HepG2 (cell line): ENCODE results near the gene GRID1. TPM values are rescaled to one million over a fixed set of nuclear protein-coding genes. Genes with fewer than 3 reads are reported as not detected.

Source experiments
- ATAC-seq: fragments of 200-7000 bp; cut with Tn5 transposase; 3 replicates; pipeline ENCODE4 v1.9.1; 2020; ENCODE audit warnings: mild to moderate bottlenecking, moderate library complexity
- BruUV-seq: library from RNA; stranded (reverse); fragments of 400-500 nt; replicated peaks from 2 replicates; lab custom pipeline; 2021; lab: Mats Ljungman, UMichigan
- CTCF ChIA-PET: fragments of 300-600 bp; formaldehyde crosslinking; extraction: SDS; loops from one replicate; lab custom pipeline; 2021; ENCODE audit warnings: low total read pairs, inconsistent platforms, low intra/inter-chr PET ratio; lab: Yijun Ruan, JAX
- POLR2A ChIA-PET: fragments of 350-600 bp; sonication (Branson Sonifier 250); formaldehyde crosslinking; loops from one replicate; lab custom pipeline; 2020; ENCODE audit warnings: antibody characterized with exemption, inconsistent platforms; lab: Yijun Ruan, JAX
- DNase-seq: peaks from one replicate; pipeline ENCODE4 v3.0.0-alpha.2; 2015; ENCODE audit warnings: low spot score
- FAIRE-seq: peaks from 3 replicates; lab custom pipeline; 2011; peaks lifted over from hg19 to GRCh38; lab: Jason Lieb, UNC
- H2AFZ ChIP-seq: one replicate; pipeline ENCODE4 v1.6.1; 2011; ENCODE audit warnings: low read length, inconsistent platforms
- H3K27ac ChIP-seq: fragments of 300-600 bp; 3 replicates; pipeline ENCODE4 v1.8.0; 2011; ENCODE audit warnings: mixed run types, mild to moderate bottlenecking, mixed read lengths, low read length, inconsistent platforms; ENCODE audit not compliant: insufficient read depth; ENCODE audit errors: extremely low read length
- H3K27me3 ChIP-seq, 2 experiments: fragments of 200-600 bp in 1 of 2; 2 replicates in 1 of 2; 3 replicates in 1 of 2; pipeline versions ENCODE4 v1.6.0 to v1.8.0; 2011; ENCODE audit warnings: low read length in 2 of 2, mild to moderate bottlenecking in 2 of 2, moderate library complexity in 2 of 2, inconsistent platforms in 1 of 2; ENCODE audit not compliant: insufficient read depth in 2 of 2, control insufficient read depth in 1 of 2
- H3K36me3 ChIP-seq, 2 experiments: fragments of 200-600 bp in 1 of 2; replicated peaks in 1 of 2; 2 replicates in 1 of 2; 3 replicates in 1 of 2; pipeline versions ENCODE4 v1.5.1 to v1.8.0; 2011; ENCODE audit warnings: low read length in 2 of 2, inconsistent platforms in 1 of 2; ENCODE audit not compliant: insufficient read depth in 2 of 2, control insufficient read depth in 1 of 2
- H3K4me1 ChIP-seq: 2 replicates; pipeline ENCODE4 v1.5.1; 2012; ENCODE audit warnings: low read length, inconsistent platforms; ENCODE audit not compliant: insufficient read depth
- H3K4me2 ChIP-seq: 2 replicates; pipeline ENCODE4 v1.6.0; 2011; ENCODE audit warnings: low read depth, low read length, inconsistent platforms
- H3K4me3 ChIP-seq, 3 experiments: fragments of 200-600 bp in 1 of 3; sonication (generic), shearing (Covaris generic) in 1 of 3; replicated peaks in 1 of 3; 2 replicates each; pipeline ENCODE4 v1.5.1; 2011 to 2016; ENCODE audit warnings: low read length in 3 of 3, inconsistent platforms in 2 of 3, low read depth in 2 of 3, mild to moderate bottlenecking in 2 of 3, control low read depth in 1 of 3, mixed read lengths in 1 of 3; ENCODE audit not compliant: insufficient read depth in 1 of 3
- H3K79me2 ChIP-seq: one replicate; pipeline ENCODE4 v1.6.1; 2011; ENCODE audit warnings: low read length, inconsistent platforms; ENCODE audit not compliant: insufficient read depth
- H3K9ac ChIP-seq: 2 replicates; pipeline ENCODE4 v1.6.0; 2011; ENCODE audit warnings: mild to moderate bottlenecking, low read depth, low read length, inconsistent platforms; ENCODE audit not compliant: insufficient read depth
- H3K9me3 ChIP-seq: 2 replicates; pipeline ENCODE4 v1.5.1; 2012; ENCODE audit warnings: mild to moderate bottlenecking, low read length
- H4K20me1 ChIP-seq: 2 replicates; pipeline ENCODE4 v1.6.0; 2011; ENCODE audit warnings: inconsistent platforms, mild to moderate bottlenecking, low read length, moderate library complexity; ENCODE audit not compliant: insufficient read depth
- CENPX ChIP-seq: sonication (generic); formaldehyde crosslinking; IDR thresholded peaks from 2 replicates; pipeline ENCODE4 v1.9.0; 2021; ENCODE audit warnings: mild to moderate bottlenecking, missing genetic modification reagents, moderate library complexity
- CREB1 ChIP-seq, 2 experiments: fragments of 450-650 bp in 1 of 2; IDR thresholded peaks; 2 replicates each; pipeline ENCODE4 v1.6.1; 2016 to 2017; ENCODE audit warnings: control low read depth in 1 of 2, mild to moderate bottlenecking in 1 of 2, missing compliant biosample characterization in 1 of 2, missing genetic modification characterization in 1 of 2
- MAFF ChIP-seq: IDR thresholded peaks from 2 replicates; pipeline ENCODE4 v1.6.1; 2011; ENCODE audit warnings: low read depth, low read length, improper control_type of control experiment
- MAFK ChIP-seq, 2 experiments: IDR thresholded peaks in 1 of 2; conservative IDR thresholded peaks in 1 of 2; 2 replicates each; pipeline ENCODE4 v1.6.1; 2011; ENCODE audit warnings: improper control_type of control experiment in 2 of 2, low read length in 2 of 2
- MYNN ChIP-seq: sonication (generic); formaldehyde crosslinking; IDR thresholded peaks from 2 replicates; pipeline ENCODE4 v1.4.0; 2020; ENCODE audit warnings: mild to moderate bottlenecking, low read depth, missing genetic modification reagents
- PHF5A ChIP-seq: IDR thresholded peaks from one replicate; pipeline ENCODE4 v1.6.1; 2018; ENCODE audit warnings: low read depth, missing genetic modification reagents; ENCODE audit not compliant: unreplicated experiment
- SP5 ChIP-seq: IDR thresholded peaks from 2 replicates; pipeline ENCODE4 v1.6.1; 2016; ENCODE audit warnings: low read depth, borderline replicate concordance
- TFE3 ChIP-seq: IDR thresholded peaks from 2 replicates; pipeline ENCODE4 v1.6.1; 2016
- WGBS: methylation state at CpG from one replicate; pipeline ENCODE4 v1.1.6; 2017; ENCODE audit warnings: low lambda C conversion rate; 5-methylcytosine and 5-hydroxymethylcytosine counted together
- in situ Hi-C: cut with HindIII; loops from 2 replicates; pipeline ENCODE4 v1.10.0; 2017; ENCODE audit warnings: low pct_unique_long_range_greater_than_20kb; ENCODE audit not compliant: extremely low pct_ligation_motif_present
- intact Hi-C: fragments of 100-400 bp; cut with micrococcal nuclease; formaldehyde crosslinking; loops from one replicate; pipeline ENCODE4 v1.10.0; 2022; ENCODE audit not compliant: unreplicated experiment
- polyA plus RNA-seq, 8 experiments: library from polyadenylated mRNA; depleted of rRNA in 3 of 8; stranded (reverse) in 7 of 8; unstranded in 1 of 8; fragments of >200 nt; fragmentation: Illumina TruSeq in 4 of 8; extraction: Trizol in 4 of 8; gene quantifications; 2 replicates each; pipeline versions ENCODE4 v1.2.1 to v1.2.3, GENCODE V29; 2011 to 2016; ENCODE audit warnings: low read depth in 4 of 8, missing spikeins in 1 of 8, mixed read lengths in 1 of 8; ENCODE audit not compliant: insufficient read depth in 1 of 8
- total RNA-seq, 5 experiments: library from RNA; depleted of rRNA; stranded (reverse); fragments of >200 nt; fragmentation: Illumina TruSeq; extraction: Trizol; gene quantifications; 2 replicates each; pipeline ENCODE4 v1.2.3, GENCODE V29; 2016; ENCODE audit warnings: low read depth in 1 of 5

Gene GRID1
- total and polyA plus RNA-seq, 2 of the 13 experiments (the other 11 are each of a cell fraction or from before 2014, with no cell fraction given): 0.05 TPM; not detected in 1

- ChIA-PET POLR2A (no interaction called here), CTCF (no interaction called here)
- Histone ChIP-seq H3K27me3 (no peaks in the 10 kb centered on the region), H2AFZ (no peak overlapping the region), H3K9ac (no peak overlapping the region), H3K36me3 (no peaks in the 10 kb centered on the region), H3K4me3 (no peak overlapping the region), H3K79me2 (no peaks in the 10 kb centered on the region), H3K9me3 (no peaks in the 10 kb centered on the region), H3K4me1 (no peaks in the 10 kb centered on the region), H3K4me2 (no peak overlapping the region), H3K27ac (no peak overlapping the region), H4K20me1 (no peaks in the 10 kb centered on the region)
- in situ Hi-C loops (no loop called here), intact Hi-C loops (no loop called here)
- ATAC-seq (no peak), FAIRE-seq (no peak), DNase-seq (no peak)
- WGBS: 1% methylated on average over 3 of the region's 3 CpGs
- no TSS peak for BruUV-seq
- no peak for TF ChIP-seq MYNN
- TF ChIP-seq MAFF: peak; percentile 64
- no peak for TF ChIP-seq SP5 (CRISPR knock-in tag)
- TF ChIP-seq CREB1 (IDR thresholded peaks at IDR 0.05): no peak
- no peak for TF ChIP-seq CREB1 (CRISPR knock-in tag; IDR thresholded peaks at IDR 0.05)
- no peak for TF ChIP-seq PHF5A (CRISPR knock-in tag)
- TF ChIP-seq MAFK (conservative IDR thresholded peaks at IDR 0.05 in 1 of 2, IDR thresholded peaks at IDR 0.05 in 1 of 2; ENCODE audit: low read length in 2 of 2): peak; percentile 50 to 55
These were observed 458.1 kb downstream of the GRID1 start for GRCh38 chr10:85908462-85908861.

GRCh38 chr10:85902051-85902450, 464.5 kb downstream of the GRID1 start:
- Histone ChIP-seq H3K36me3 (no peaks in the 10 kb centered on the region), H3K4me2 (no peak overlapping the region), H4K20me1 (no peaks in the 10 kb centered on the region), H3K9me3 (no peaks in the 10 kb centered on the region), H3K4me1 (no peaks in the 10 kb centered on the region), H3K27ac (no peak overlapping the region), H2AFZ (no peak overlapping the region), H3K79me2 (no peaks in the 10 kb centered on the region), H3K4me3 (no peak overlapping the region), H3K27me3 (0 out of 5 replicates have a peak, but pooled peaks cover 0 to 5% of the 10 kb centered on the region in 2 experiments), H3K9ac (no peak overlapping the region)
- FAIRE-seq: no peak
- intact Hi-C loops (no loop called here), in situ Hi-C loops (no loop called here)
- WGBS: 0% methylated on average over 5 of the region's 5 CpGs
- CTCF ChIA-PET: no interaction called here
- POLR2A ChIA-PET: no interaction called here
- no peak for TF ChIP-seq PHF5A (CRISPR knock-in tag)
- TF ChIP-seq CENPX (CRISPR knock-in tag): no peak
- no peak for TF ChIP-seq TFE3 (CRISPR knock-in tag)
- DNase-seq: no peak
- no TSS peak for BruUV-seq
- ATAC-seq: no peak
